NCI-H128 (cell line): Measurements from ENCODE around the gene IFIT3.
"Not testable (repeated sequence)": the region's sequence is repeated elsewhere in the genome, so short reads cannot be mapped to it uniquely, and the experiment has no call there.

Experiments
- DNase-seq: peaks from one replicate; lab custom pipeline; 2025; ENCODE audit not compliant: unreplicated experiment; lab: John Stamatoyannopoulos, UW

The IFIT3 gene

GRCh38 chr10:89332123-89332633 is 4.4 kb downstream of the IFIT3 start:
- no peak for DNase-seq

- no peak for DNase-seq
Observed at GRCh38 chr10:89335226-89335625, 7.4 kb downstream of the IFIT3 start.

- DNase-seq, result no peak
Observed at GRCh38 chr10:89336241-89336640, 8.4 kb downstream of the IFIT3 start.

- DNase-seq, result no peak
Observed at GRCh38 chr10:89337484-89337883, 9.7 kb downstream of the IFIT3 start.

GRCh38 chr10:89338713-89339112 is 10.9 kb downstream of the IFIT3 start:
- DNase-seq, result no peak

- DNase-seq, result no peak
Observed at GRCh38 chr10:89339875-89340274, 12.1 kb downstream of the IFIT3 start.

GRCh38 chr10:89341649-89342048 is 13.9 kb downstream of the IFIT3 start:
- DNase-seq, result no peak

- DNase-seq, result no peak
Observed at GRCh38 chr10:89342206-89342958, 14.6 kb downstream of the IFIT3 start.

- DNase-seq, result no peak
Observed at GRCh38 chr10:89343089-89343767, 15.4 kb downstream of the IFIT3 start.

GRCh38 chr10:89344156-89344555 is 16.4 kb downstream of the IFIT3 start:
- DNase-seq, result no peak

GRCh38 chr10:89345367-89346000 is 17.7 kb downstream of the IFIT3 start:
- no peak for DNase-seq

GRCh38 chr10:89346405-89347254 is 18.8 kb downstream of the IFIT3 start:
- DNase-seq, result no peak

- DNase-seq, result no peak
Observed at GRCh38 chr10:89347701-89348457, 20.1 kb downstream of the IFIT3 start.

- DNase-seq, result no peak
Observed at GRCh38 chr10:89348481-89348880, 20.7 kb downstream of the IFIT3 start.

GRCh38 chr10:89348975-89349374 is 21.2 kb downstream of the IFIT3 start:
- DNase-seq, result no peak

- not testable (repeated sequence) for DNase-seq
Observed at GRCh38 chr10:89350631-89351315, 23.0 kb downstream of the IFIT3 start.

GRCh38 chr10:89351412-89351779 is 23.6 kb downstream of the IFIT3 start:
- no peak for DNase-seq

- no peak for DNase-seq
Observed at GRCh38 chr10:89351780-89352597, 24.2 kb downstream of the IFIT3 start.

- no peak for DNase-seq
Observed at GRCh38 chr10:89352802-89353201, 25.0 kb downstream of the IFIT3 start.
